Measurements from ENCODE around the gene NTN1. TPM values are rescaled to one million over a fixed set of nuclear protein-coding genes. Genes with fewer than 3 reads are reported as not detected.

NTN1 gene
- total RNA-seq, 1 donor from 2014 or later: 1.1 TPM

DNA sequence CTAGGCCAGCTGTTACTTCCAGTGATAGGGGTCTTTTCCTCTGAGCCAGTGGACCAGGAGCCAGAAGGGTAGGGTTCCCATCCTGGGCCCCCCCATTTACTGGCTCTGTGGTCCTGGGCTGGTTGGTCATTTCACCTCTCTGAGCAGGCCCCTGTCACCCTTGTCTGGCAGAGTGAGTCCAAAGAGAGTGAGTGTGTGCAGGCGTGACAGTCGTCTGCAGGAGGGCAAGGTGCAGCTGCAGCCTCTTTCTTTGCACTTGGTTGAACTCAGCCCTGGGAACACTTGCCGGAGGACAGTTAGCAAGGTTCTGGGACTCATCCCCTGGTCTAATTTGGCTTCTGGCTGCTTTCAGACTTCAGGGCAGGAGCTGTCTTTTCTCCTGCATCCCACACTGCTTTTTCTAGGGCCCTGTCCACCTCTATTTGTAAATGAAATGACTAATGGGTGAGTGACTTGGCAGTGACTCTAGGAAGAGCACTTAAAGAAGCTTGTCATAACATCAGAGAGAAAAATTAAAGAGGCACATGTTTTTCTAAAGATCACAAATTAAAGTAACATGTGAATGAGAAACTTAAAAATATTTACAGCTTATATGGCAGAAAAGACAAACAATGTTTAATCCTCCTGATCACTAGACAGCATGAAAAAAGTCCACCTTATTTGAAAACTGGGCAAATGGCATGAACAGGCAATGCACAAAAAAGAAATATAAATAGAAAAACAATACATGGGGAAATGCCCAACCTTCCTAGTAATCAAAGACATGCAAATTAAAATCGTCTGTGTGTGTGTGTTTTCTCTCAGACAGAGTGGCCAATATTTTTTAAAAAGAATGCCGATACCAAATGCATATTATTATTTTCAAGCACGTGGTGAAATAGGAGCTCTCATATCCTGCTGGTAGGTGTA lies 137.5 kb downstream of the NTN1 start:
- Mint-ChIP-seq H3K27me3 (no peaks in the 10 kb centered on the region), H3K27ac (no peak overlapping the region), H3K4me1 (no peaks in the 10 kb centered on the region), H3K9me3 (peaks cover 4% of the 10 kb centered on the region), H3K4me3 (no peak overlapping the region), H3K36me3 (ENCODE audit: low read depth) (no peaks in the 10 kb centered on the region)
- intact Hi-C loops (cut with micrococcal nuclease): no loop called here
- POLR2A ChIA-PET: interaction anchor here (0.6 kb wide), 1 partner anchor 41 kb away, joined by 6 read pairs; no protein-coding TSS in a partner anchor
- TF ChIP-seq, protein P1, sequence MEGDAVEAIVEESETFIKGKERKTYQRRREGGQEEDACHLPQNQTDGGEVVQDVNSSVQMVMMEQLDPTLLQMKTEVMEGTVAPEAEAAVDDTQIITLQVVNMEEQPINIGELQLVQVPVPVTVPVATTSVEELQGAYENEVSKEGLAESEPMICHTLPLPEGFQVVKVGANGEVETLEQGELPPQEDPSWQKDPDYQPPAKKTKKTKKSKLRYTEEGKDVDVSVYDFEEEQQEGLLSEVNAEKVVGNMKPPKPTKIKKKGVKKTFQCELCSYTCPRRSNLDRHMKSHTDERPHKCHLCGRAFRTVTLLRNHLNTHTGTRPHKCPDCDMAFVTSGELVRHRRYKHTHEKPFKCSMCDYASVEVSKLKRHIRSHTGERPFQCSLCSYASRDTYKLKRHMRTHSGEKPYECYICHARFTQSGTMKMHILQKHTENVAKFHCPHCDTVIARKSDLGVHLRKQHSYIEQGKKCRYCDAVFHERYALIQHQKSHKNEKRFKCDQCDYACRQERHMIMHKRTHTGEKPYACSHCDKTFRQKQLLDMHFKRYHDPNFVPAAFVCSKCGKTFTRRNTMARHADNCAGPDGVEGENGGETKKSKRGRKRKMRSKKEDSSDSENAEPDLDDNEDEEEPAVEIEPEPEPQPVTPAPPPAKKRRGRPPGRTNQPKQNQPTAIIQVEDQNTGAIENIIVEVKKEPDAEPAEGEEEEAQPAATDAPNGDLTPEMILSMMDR (IDR thresholded peaks at IDR 0.05): no peak
- CTCF ChIA-PET: no interaction called here
- no peak for ATAC-seq (ENCODE audit: low read depth)
- DNase-seq: no peak

DNA sequence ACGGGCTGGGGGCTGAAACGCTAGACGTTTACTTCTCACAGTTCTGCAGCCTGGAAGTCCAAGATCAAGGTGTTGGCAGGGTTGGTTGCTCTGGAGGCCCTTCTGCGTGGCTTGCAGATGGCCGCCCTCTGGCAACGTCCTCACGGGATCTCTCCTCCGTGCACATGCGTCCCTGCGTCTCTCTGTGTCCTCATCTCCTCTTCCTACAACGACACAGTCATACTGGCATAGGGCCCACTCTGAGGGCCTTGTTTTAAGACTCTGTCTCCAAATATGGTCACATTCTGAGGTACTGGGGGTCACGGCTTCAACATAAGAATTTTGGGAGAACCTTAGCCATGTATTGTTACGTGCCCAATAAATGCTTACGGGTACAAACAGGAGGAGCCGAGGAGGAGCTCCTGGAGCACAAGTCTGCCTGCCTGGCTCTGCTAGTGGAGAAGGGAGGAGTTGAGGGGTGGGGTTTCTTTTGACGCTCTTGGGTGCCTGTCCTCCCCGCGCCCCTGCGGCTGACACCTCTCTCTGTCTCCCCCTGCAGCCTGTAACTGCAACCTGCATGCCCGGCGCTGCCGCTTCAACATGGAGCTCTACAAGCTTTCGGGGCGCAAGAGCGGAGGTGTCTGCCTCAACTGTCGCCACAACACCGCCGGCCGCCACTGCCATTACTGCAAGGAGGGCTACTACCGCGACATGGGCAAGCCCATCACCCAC lies 141.1 kb downstream of the NTN1 start:
- CTCF ChIA-PET: no interaction called here
- no peaks in the 10 kb centered on the region for H3K4me1 Mint-ChIP-seq

DNA sequence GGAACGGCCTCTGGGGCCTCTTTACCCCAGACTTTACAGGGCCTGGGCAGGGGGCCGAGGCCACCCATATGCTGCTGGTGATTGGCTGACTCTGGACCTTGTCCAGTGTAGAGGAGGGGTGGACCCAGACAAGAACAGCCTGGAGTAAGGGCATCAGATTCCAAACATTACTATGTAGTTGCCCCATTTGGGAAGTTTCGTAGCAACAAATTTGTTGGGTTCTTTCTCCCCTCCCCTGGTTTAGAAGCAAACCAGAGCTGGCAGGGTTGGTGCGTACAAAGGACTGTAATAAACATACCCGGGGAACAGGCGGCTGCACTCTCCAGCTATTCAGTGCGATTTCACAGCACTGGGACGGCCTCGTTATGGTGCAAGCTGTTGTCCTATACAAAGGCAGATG lies 145.5 kb downstream of the NTN1 start:
- ChIA-PET CTCF (no interaction called here), POLR2A (no interaction called here)
- H3K9me3 Mint-ChIP-seq: no peaks in the 10 kb centered on the region
- no peak overlapping the region for H3K27ac Mint-ChIP-seq
- intact Hi-C loops (cut with micrococcal nuclease): no loop called here
- peaks cover 10% of the 10 kb centered on the region for H3K27me3 Mint-ChIP-seq
- DNase-seq: no peak
- no peak for ATAC-seq (ENCODE audit: low read depth)
- no peak overlapping the region for H3K4me3 Mint-ChIP-seq
- H3K36me3 Mint-ChIP-seq (ENCODE audit: low read depth): no peaks in the 10 kb centered on the region
- TF ChIP-seq, protein P1 (IDR thresholded peaks at IDR 0.05): no peak
- H3K4me1 Mint-ChIP-seq: no peaks in the 10 kb centered on the region

More for the DNA sequence above, 141.1 kb downstream of the NTN1 start:
- TF ChIP-seq, protein P1 (IDR thresholded peaks at IDR 0.05): no peak
- Mint-ChIP-seq H3K4me3 (no peak overlapping the region), H3K27ac (no peak overlapping the region), H3K9me3 (peaks cover 4% of the 10 kb centered on the region), H3K36me3 (ENCODE audit: low read depth) (no peaks in the 10 kb centered on the region), H3K27me3 (no peaks in the 10 kb centered on the region)
- intact Hi-C loops (cut with micrococcal nuclease): no loop called here
- no peak for DNase-seq
- POLR2A ChIA-PET: no interaction called here
- no peak for ATAC-seq (ENCODE audit: low read depth)

DNA sequence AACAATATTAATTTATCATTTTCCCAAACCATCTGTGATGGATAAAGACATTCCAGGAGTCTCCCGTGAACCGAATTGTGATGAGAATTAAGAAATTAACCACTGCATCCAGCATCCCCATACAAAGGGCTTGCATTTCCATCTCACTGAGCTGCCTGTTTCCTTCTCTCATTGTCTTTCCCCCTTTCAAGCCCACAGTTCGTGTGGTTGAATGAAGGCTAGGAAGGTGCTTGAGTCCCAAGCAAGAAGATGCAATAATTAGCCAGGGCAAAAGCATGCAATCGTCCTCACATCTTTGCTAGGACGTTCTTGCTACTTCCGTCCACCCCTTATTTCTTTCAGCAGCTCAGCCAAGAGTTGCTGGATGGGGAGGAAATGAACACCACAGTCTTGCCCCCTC lies 146.1 kb downstream of the NTN1 start:
- ChIA-PET POLR2A (no interaction called here), CTCF (no interaction called here)
- TF ChIP-seq, protein P1 (IDR thresholded peaks at IDR 0.05): no peak
- H3K4me3 Mint-ChIP-seq: no peak overlapping the region
- H3K36me3 Mint-ChIP-seq (ENCODE audit: low read depth): no peaks in the 10 kb centered on the region
- intact Hi-C loops (cut with micrococcal nuclease): no loop called here
- DNase-seq (no peak), ATAC-seq (ENCODE audit: low read depth) (no peak)
- no peaks in the 10 kb centered on the region for H3K9me3 Mint-ChIP-seq
- no peak overlapping the region for H3K27ac Mint-ChIP-seq
- H3K4me1 Mint-ChIP-seq: no peaks in the 10 kb centered on the region
- peaks cover 10% of the 10 kb centered on the region for H3K27me3 Mint-ChIP-seq

DNA sequence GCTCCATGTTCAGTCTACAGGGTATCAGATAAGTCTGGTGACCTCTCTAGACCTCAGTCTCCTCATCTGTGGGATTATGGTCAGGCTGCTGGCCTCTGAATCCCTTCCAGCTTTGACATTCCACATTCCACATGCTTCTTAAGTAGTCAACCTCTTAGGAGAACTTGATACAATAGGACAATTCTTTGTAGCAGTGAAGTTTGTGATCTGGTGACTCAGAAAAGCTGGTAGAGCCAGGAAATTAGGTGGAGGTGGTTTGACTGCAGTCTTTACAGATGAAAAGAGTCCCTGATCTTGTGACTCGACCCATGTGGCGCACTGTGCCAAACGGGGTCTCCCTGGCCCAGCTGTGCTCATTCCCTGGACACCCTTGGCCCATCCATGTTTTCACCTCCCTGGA lies 147.8 kb downstream of the NTN1 start:
- Mint-ChIP-seq H3K36me3 (ENCODE audit: low read depth) (no peaks in the 10 kb centered on the region), H3K27me3 (peaks cover 10% of the 10 kb centered on the region), H3K9me3 (no peaks in the 10 kb centered on the region), H3K4me1 (no peaks in the 10 kb centered on the region), H3K4me3 (no peak overlapping the region), H3K27ac (no peak overlapping the region)
- ATAC-seq (ENCODE audit: low read depth) (no peak), DNase-seq (no peak)
- POLR2A ChIA-PET: no interaction called here
- TF ChIP-seq, protein P1 (IDR thresholded peaks at IDR 0.05): no peak
- intact Hi-C loops (cut with micrococcal nuclease): no loop called here
- CTCF ChIA-PET: interaction anchor here (0.6 kb wide), 1 partner anchor 661 kb away, joined by 3 read pairs; no protein-coding TSS in a partner anchor
